Lower lobe of right lung (tissue), 2 donors: ENCODE data around the gene CES3. TPM values are rescaled to one million over a fixed set of nuclear protein-coding genes. Genes with fewer than 3 reads are reported as not detected.

Source experiments
- ATAC-seq, 2 donors: fragments of 200-7000 bp; cut with Tn5 transposase; one replicate each; pipeline ENCODE4 v1.9.1; 2020 to 2022; ENCODE audit warnings: mild to moderate bottlenecking in 2 of 2, moderate library complexity in 2 of 2
- DNase-seq: peaks from one replicate; pipeline ENCODE4 v3.0.0-alpha.2; 2020
- H3K27ac ChIP-seq: fragments of 200-600 bp; one replicate; pipeline ENCODE4 v1.8.0; 2022
- H3K27me3 ChIP-seq: fragments of 200-600 bp; one replicate; pipeline ENCODE4 v1.8.0; 2022; ENCODE audit warnings: low read depth
- H3K36me3 ChIP-seq: fragments of 200-600 bp; one replicate; pipeline ENCODE4 v1.8.0; 2022; ENCODE audit warnings: mild to moderate bottlenecking
- H3K4me1 ChIP-seq: fragments of 200-600 bp; one replicate; pipeline ENCODE4 v1.8.0; 2022
- H3K4me3 ChIP-seq: fragments of 200-600 bp; one replicate; pipeline ENCODE4 v1.8.0; 2022; ENCODE audit warnings: mild to moderate bottlenecking
- H3K9me3 ChIP-seq: fragments of 200-600 bp; one replicate; pipeline ENCODE4 v1.8.0; 2022
- intact Hi-C: fragments of 100-400 bp; cut with DNase I; formaldehyde crosslinking; loops from one replicate; pipeline ENCODE4 v1.11.0; 2022
- long read RNA-seq: library from polyadenylated mRNA; unstranded; transcript quantifications from one replicate; pipeline ENCODE4 v2.0.0, GENCODE V29; 2021
- total RNA-seq: library from RNA; stranded (reverse); fragmentation: NEBNext Ultra II Directional; extraction: Animal tissue kit (Norgen Biotek cat#: 25700); gene quantifications from one replicate; pipeline ENCODE4 v1.2.1, GENCODE V29; 2021
- TF ChIP-seq, protein P1 (sequence below): fragments of 200-600 bp; IDR thresholded peaks from one replicate; pipeline ENCODE4 v1.8.0; 2022; ENCODE audit warnings: antibody characterized with exemption, mild to moderate bottlenecking
- donor health status: DM: no; HTN: yes; CAD: no; lungs with severe emphysema.

CES3 gene
- 2.5 TPM for total RNA-seq
- long read RNA-seq, partial matches to known transcripts: 2 of 4 reads
- long read RNA-seq, other reads (novel, unspliced or antisense): 1 of 4 reads

- ATAC-seq: peak; percentile 83 to 84
- intact Hi-C loops: no loop called here
- no peaks in the 10 kb centered on the region for H3K36me3 ChIP-seq
- no peak within 1 kb of the TSS for H3K27ac ChIP-seq
- H3K4me1 ChIP-seq: peaks cover 5% of the 10 kb centered on the region
- TF ChIP-seq, protein P1, sequence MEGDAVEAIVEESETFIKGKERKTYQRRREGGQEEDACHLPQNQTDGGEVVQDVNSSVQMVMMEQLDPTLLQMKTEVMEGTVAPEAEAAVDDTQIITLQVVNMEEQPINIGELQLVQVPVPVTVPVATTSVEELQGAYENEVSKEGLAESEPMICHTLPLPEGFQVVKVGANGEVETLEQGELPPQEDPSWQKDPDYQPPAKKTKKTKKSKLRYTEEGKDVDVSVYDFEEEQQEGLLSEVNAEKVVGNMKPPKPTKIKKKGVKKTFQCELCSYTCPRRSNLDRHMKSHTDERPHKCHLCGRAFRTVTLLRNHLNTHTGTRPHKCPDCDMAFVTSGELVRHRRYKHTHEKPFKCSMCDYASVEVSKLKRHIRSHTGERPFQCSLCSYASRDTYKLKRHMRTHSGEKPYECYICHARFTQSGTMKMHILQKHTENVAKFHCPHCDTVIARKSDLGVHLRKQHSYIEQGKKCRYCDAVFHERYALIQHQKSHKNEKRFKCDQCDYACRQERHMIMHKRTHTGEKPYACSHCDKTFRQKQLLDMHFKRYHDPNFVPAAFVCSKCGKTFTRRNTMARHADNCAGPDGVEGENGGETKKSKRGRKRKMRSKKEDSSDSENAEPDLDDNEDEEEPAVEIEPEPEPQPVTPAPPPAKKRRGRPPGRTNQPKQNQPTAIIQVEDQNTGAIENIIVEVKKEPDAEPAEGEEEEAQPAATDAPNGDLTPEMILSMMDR: peak; percentile 74
- no peaks in the 10 kb centered on the region for H3K27me3 ChIP-seq
- DNase-seq: peak; percentile 81
- H3K9me3 ChIP-seq: no peaks in the 10 kb centered on the region
- no peak within 1 kb of the TSS for H3K4me3 ChIP-seq
Observed at GRCh38 chr16:66961065-66961744, at the start of gene CES3. Gene CES3, plus strand, starts transcription at chr16:66961266. Its CDS starts 42 bp downstream, at chr16:66961308.

DNA sequence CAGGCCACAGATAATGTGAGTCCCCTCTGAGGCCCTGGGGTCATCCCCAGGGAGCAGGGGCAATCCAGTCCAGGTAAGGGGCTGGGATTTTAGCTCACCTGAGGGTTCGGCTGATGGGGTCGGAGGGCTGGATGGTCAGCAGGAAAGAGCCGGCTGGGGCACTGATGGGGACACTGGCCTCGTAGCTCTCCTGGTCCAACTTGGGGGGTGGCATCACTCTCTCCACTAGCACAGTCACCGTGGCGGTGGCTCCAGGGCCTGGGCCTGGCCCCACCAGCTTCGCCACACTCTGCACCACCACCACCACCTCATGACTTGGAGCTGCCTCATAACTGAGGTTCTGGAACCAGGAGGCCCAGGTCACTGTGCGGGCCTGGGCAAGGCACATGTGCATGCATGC, 49.3 kb upstream of the CES3 start:
- Histone ChIP-seq H3K4me3 (no peak overlapping the region), H3K27ac (no peak overlapping the region), H3K4me1 (no peaks in the 10 kb centered on the region), H3K9me3 (no peaks in the 10 kb centered on the region), H3K36me3 (no peaks in the 10 kb centered on the region), H3K27me3 (no peaks in the 10 kb centered on the region)
- intact Hi-C loops: no loop called here
- ATAC-seq (no peak), DNase-seq (peak; percentile 32)
- TF ChIP-seq, protein P1: no peak

DNA sequence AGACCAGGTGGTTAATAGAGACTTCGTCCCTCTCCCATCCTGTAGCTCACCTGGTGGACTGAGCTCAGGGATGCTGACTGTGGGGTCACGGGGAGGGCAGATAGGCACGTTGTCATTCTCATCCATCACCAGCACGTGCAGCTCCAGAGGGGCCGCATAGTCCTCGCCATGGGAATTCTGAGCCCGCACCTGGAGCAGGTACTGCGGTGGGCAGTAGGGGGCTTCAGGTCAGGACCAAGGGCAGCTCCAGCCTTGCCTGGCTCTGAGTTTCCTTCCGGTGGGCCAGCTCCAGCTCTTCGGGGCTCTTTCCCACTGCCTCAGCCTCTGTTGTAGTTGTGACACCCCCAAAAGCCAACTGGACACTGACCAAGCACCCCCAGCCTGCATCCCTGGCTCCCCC, 48.0 kb upstream of the CES3 start:
- intact Hi-C loops: no loop called here
- Histone ChIP-seq H3K27me3 (no peaks in the 10 kb centered on the region), H3K4me1 (no peaks in the 10 kb centered on the region), H3K36me3 (no peaks in the 10 kb centered on the region), H3K4me3 (no peak overlapping the region), H3K9me3 (no peaks in the 10 kb centered on the region), H3K27ac (no peak overlapping the region)
- TF ChIP-seq, protein P1: no peak
- DNase-seq (no peak), ATAC-seq (no peak)

DNA sequence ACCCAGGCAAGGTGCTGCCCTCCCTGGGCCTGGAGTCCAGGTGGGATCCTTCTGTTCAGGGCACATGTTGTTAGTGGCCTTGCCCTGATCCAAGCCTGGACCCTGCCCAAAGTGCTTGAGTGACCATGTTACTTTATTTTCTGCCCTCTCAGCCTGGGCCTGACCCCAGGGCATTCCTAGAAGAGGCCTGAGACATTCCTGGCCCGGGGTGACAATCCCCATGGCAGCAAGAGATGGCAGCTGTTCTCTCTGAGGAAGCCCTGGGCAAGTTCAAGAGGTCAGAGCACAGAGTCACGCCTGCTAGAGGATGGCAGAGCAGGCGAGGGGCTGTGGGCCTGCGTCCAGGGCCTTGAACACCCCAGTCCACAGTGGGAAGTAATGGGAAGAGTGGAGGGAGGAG, 47.4 kb upstream of the CES3 start:
- H3K9me3 ChIP-seq: no peaks in the 10 kb centered on the region
- no peak for DNase-seq
- no peak overlapping the region for H3K4me3 ChIP-seq
- no peaks in the 10 kb centered on the region for H3K27me3 ChIP-seq
- H3K36me3 ChIP-seq: no peaks in the 10 kb centered on the region
- no peak for ATAC-seq
- TF ChIP-seq, protein P1: no peak
- intact Hi-C loops: no loop called here
- no peak overlapping the region for H3K27ac ChIP-seq
- H3K4me1 ChIP-seq: no peaks in the 10 kb centered on the region

DNA sequence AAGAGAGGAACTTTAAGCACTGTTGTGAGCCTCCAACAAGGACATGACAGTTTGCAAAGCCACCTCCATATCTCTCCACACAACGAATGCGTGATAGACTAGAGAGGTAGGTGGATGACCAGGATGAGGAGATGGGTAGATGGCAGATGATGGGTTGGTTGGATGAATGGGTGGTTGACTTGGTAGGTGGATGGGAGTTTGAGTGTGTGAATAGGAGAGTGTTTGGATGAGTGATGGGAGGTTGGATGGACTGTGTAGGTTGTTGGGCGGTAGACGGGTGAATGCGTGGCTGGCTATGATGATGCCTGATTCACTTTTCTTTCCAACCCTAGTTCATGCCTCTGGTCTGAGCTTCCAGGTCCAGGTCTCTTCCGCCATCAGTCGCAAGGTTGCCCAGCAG, 46.5 kb upstream of the CES3 start:
- no peaks in the 10 kb centered on the region for H3K36me3 ChIP-seq
- H3K9me3 ChIP-seq: no peaks in the 10 kb centered on the region
- TF ChIP-seq, protein P1: no peak
- DNase-seq (no peak), ATAC-seq (no peak)
- no peaks in the 10 kb centered on the region for H3K4me1 ChIP-seq
- H3K27ac ChIP-seq: no peak overlapping the region
- H3K4me3 ChIP-seq: no peak overlapping the region
- intact Hi-C loops: no loop called here
- H3K27me3 ChIP-seq: no peaks in the 10 kb centered on the region
